Caco-2 (cell line): ENCODE measurements around the gene KLHL25. TPM values are rescaled to one million over a fixed set of nuclear protein-coding genes. Genes with fewer than 3 reads are reported as not detected.

Experiments used
- BruUV-seq: library from RNA; stranded (reverse); fragments of 400-500 nt; replicated peaks from 2 replicates; lab custom pipeline; 2021; lab: Mats Ljungman, UMichigan
- CTCF ChIA-PET: fragments of 300-600 bp; sonication (Branson Sonifier 250); formaldehyde crosslinking; loops from one replicate; lab custom pipeline; 2022; ENCODE audit warnings: antibody characterized with exemption; lab: Charles Lee
- POLR2A ChIA-PET: fragments of 300-600 bp; sonication (Branson Sonifier 250); formaldehyde crosslinking; loops from one replicate; lab custom pipeline; 2022; ENCODE audit warnings: antibody characterized with exemption; lab: Charles Lee
- DNase-seq, 2 experiments: peaks; one replicate each; pipeline versions ENCODE4 v3.0.0 to v3.0.0-alpha.2; 2020 to 2022
- H3K27me3 ChIP-seq: replicated peaks from 2 replicates; pipeline ENCODE4 v1.6.0; 2011; ENCODE audit warnings: low read length; ENCODE audit not compliant: control insufficient read depth, insufficient read depth
- H3K36me3 ChIP-seq: 2 replicates; pipeline ENCODE4 v1.5.1; 2011; ENCODE audit warnings: low read length; ENCODE audit not compliant: control insufficient read depth, insufficient read depth
- H3K4me1 ChIP-seq: fragments of 250-450 bp; sonication (Bioruptor Pico); 2 replicates; pipeline ENCODE4 v1.5.1; 2020; ENCODE audit warnings: mild to moderate bottlenecking
- H3K4me3 ChIP-seq: 2 replicates; pipeline ENCODE4 v1.5.1; 2011; ENCODE audit warnings: low read depth, mild to moderate bottlenecking, control low read depth, low read length
- H3K9me3 ChIP-seq: fragments of 250-450 bp; sonication (Bioruptor Pico); 2 replicates; pipeline ENCODE4 v1.5.1; 2020; ENCODE audit warnings: mild to moderate bottlenecking, moderate library complexity
- H3K27ac Mint-ChIP-seq: one replicate; pipeline ENCODE4 v1.8.0; 2022; ENCODE audit warnings: mixed read lengths; ENCODE audit not compliant: unreplicated experiment
- H3K27me3 Mint-ChIP-seq: one replicate; pipeline ENCODE4 v1.8.0; 2022; ENCODE audit warnings: mixed read lengths; ENCODE audit not compliant: insufficient read depth, unreplicated experiment
- H3K36me3 Mint-ChIP-seq: one replicate; pipeline ENCODE4 v1.8.0; 2022; ENCODE audit warnings: mild to moderate bottlenecking, mixed read lengths; ENCODE audit not compliant: insufficient read depth, unreplicated experiment
- H3K4me1 Mint-ChIP-seq: one replicate; pipeline ENCODE4 v1.8.0; 2022; ENCODE audit warnings: low read depth, mixed read lengths; ENCODE audit not compliant: unreplicated experiment
- H3K4me3 Mint-ChIP-seq: one replicate; pipeline ENCODE4 v1.8.0; 2022; ENCODE audit warnings: mild to moderate bottlenecking, moderate library complexity, mixed read lengths; ENCODE audit not compliant: unreplicated experiment
- H3K9me3 Mint-ChIP-seq: one replicate; pipeline ENCODE4 v1.8.0; 2022; ENCODE audit warnings: mixed read lengths; ENCODE audit not compliant: unreplicated experiment
- intact Hi-C: fragments of 100-400 bp; cut with micrococcal nuclease; formaldehyde crosslinking; loops from one replicate; pipeline ENCODE4 v1.10.0; 2022; ENCODE audit not compliant: unreplicated experiment
- total RNA-seq: library from RNA; stranded (reverse); gene quantifications from 2 replicates; pipeline ENCODE4 v1.2.3, GENCODE V29; 2022
- TF ChIP-seq, protein P1 (sequence below), 2 experiments: fragments of 200-600 bp in 1 of 2; IDR thresholded peaks; 1 replicate in 1 of 2; 2 replicates in 1 of 2; pipeline versions ENCODE4 v1.5.1 to v1.8.0; 2011 to 2022; ENCODE audit warnings: antibody characterized with exemption in 1 of 2, control low read depth in 1 of 2, inconsistent platforms in 1 of 2, low read depth in 1 of 2, low read length in 1 of 2, mild to moderate bottlenecking in 1 of 2, moderate library complexity in 1 of 2; ENCODE audit not compliant: insufficient read depth in 1 of 2, severe bottlenecking in 1 of 2, unreplicated experiment in 1 of 2

KLHL25 gene
- total RNA-seq, 1 experiment from 2014 or later = 15.4 TPM

- Mint-ChIP-seq H3K36me3 (peaks cover 12% of the 10 kb centered on the region), H3K27ac (no peak overlapping the region), H3K4me1 (no peaks in the 10 kb centered on the region), H3K4me3 (no peak overlapping the region), H3K27me3 (no peaks in the 10 kb centered on the region), H3K9me3 (no peaks in the 10 kb centered on the region)
- no TSS peak for BruUV-seq
- TF ChIP-seq, protein P1, sequence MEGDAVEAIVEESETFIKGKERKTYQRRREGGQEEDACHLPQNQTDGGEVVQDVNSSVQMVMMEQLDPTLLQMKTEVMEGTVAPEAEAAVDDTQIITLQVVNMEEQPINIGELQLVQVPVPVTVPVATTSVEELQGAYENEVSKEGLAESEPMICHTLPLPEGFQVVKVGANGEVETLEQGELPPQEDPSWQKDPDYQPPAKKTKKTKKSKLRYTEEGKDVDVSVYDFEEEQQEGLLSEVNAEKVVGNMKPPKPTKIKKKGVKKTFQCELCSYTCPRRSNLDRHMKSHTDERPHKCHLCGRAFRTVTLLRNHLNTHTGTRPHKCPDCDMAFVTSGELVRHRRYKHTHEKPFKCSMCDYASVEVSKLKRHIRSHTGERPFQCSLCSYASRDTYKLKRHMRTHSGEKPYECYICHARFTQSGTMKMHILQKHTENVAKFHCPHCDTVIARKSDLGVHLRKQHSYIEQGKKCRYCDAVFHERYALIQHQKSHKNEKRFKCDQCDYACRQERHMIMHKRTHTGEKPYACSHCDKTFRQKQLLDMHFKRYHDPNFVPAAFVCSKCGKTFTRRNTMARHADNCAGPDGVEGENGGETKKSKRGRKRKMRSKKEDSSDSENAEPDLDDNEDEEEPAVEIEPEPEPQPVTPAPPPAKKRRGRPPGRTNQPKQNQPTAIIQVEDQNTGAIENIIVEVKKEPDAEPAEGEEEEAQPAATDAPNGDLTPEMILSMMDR (IDR thresholded peaks at IDR 0.05; ENCODE audit: insufficient read depth in 1 of 2, low read depth in 1 of 2, low read length in 1 of 2, severe bottlenecking in 1 of 2, unreplicated experiment in 1 of 2) = no peak
- peaks cover 7% of the 10 kb centered on the region for H3K4me1 ChIP-seq
- no peaks in the 10 kb centered on the region for H3K27me3 ChIP-seq
- DNase-seq = no peak
- H3K9me3 ChIP-seq = no peaks in the 10 kb centered on the region
- no peaks in the 10 kb centered on the region for H3K36me3 ChIP-seq
- H3K4me3 ChIP-seq = no peak overlapping the region
- POLR2A ChIA-PET = no interaction called here
- intact Hi-C loops = no loop called here
- CTCF ChIA-PET = interaction anchor here (0.6 kb wide), 1 partner anchor 324 kb away, joined by 5 read pairs; no protein-coding TSS in a partner anchor
Measured at GRCh38 chr15:85786781-85787114, 8.0 kb downstream of the KLHL25 start.

- Mint-ChIP-seq H3K27ac (no peak overlapping the region), H3K9me3 (no peaks in the 10 kb centered on the region), H3K4me1 (no peaks in the 10 kb centered on the region), H3K27me3 (no peaks in the 10 kb centered on the region), H3K36me3 (peaks cover 7% of the 10 kb centered on the region), H3K4me3 (no peak overlapping the region)
- POLR2A ChIA-PET = no interaction called here
- no TSS peak for BruUV-seq
- DNase-seq = no peak
- Histone ChIP-seq H3K4me1 (peaks cover 7% of the 10 kb centered on the region), H3K9me3 (no peaks in the 10 kb centered on the region), H3K27me3 (no peaks in the 10 kb centered on the region), H3K36me3 (no peaks in the 10 kb centered on the region), H3K4me3 (no peak overlapping the region)
- intact Hi-C loops = no loop called here
- TF ChIP-seq, protein P1 (IDR thresholded peaks at IDR 0.05; ENCODE audit: insufficient read depth in 1 of 2, low read depth in 1 of 2, low read length in 1 of 2, severe bottlenecking in 1 of 2, unreplicated experiment in 1 of 2) = no peak
- CTCF ChIA-PET = interaction anchor here (0.6 kb wide), 1 partner anchor 324 kb away, joined by 5 read pairs; no protein-coding TSS in a partner anchor
Measured at GRCh38 chr15:85785887-85786780, 8.6 kb downstream of the KLHL25 start.

DNA sequence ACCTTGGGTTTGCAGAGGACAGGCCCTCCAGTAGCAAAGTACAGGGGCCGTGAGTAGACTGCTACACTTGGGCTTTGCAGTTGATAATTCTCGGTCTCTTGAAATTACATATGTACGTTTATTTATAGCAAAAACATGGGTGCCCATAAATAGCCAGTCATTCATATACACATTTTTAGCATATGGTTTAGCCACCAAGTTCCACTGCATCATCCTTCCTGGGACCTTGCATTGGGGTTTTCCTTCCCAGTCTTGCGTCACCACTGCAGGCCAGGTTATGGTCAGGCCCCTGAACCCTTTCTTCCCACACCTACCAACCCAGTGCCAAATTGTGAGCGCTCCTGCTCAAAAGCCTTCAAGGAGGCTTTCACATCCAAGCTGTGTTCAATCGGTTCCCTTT is 12.7 kb downstream of the KLHL25 start:
- TF ChIP-seq, protein P1 (IDR thresholded peaks at IDR 0.05; ENCODE audit: insufficient read depth in 1 of 2, low read depth in 1 of 2, low read length in 1 of 2, severe bottlenecking in 1 of 2, unreplicated experiment in 1 of 2) = no peak
- Histone ChIP-seq H3K9me3 (no peaks in the 10 kb centered on the region), H3K4me1 (peaks cover 7% of the 10 kb centered on the region), H3K36me3 (no peaks in the 10 kb centered on the region), H3K4me3 (no peak overlapping the region), H3K27me3 (no peaks in the 10 kb centered on the region)
- BruUV-seq = no TSS peak
- Mint-ChIP-seq H3K27ac (no peak overlapping the region), H3K27me3 (no peaks in the 10 kb centered on the region), H3K4me3 (no peak overlapping the region), H3K36me3 (no peaks in the 10 kb centered on the region), H3K4me1 (no peaks in the 10 kb centered on the region), H3K9me3 (no peaks in the 10 kb centered on the region)
- intact Hi-C loops = no loop called here
- CTCF ChIA-PET = no interaction called here
- no peak for DNase-seq
- POLR2A ChIA-PET = interaction anchor here (0.6 kb wide), 1 partner anchor 153 kb away, joined by 5 read pairs; no protein-coding TSS in a partner anchor
